ENCODE results near the gene DUSP28.
A peak's percentile ranks its signal among the peaks of the same experiment; 100 is the strongest.

The DUSP28 gene

GRCh38 chr2:240585681-240586197 lies 25.6 kb downstream of the DUSP28 start:
- Histone ChIP-seq H3K27ac (peak overlapping the region; percentile 92), H3K4me3 (ENCODE audit: low read depth in 1 of 2, low read length in 1 of 2) (peak overlapping the region; percentile 95 to 96), H3K27me3 (no peaks in the 10 kb centered on the region), H3K36me3 (peaks cover 17% of the 10 kb centered on the region), H3K4me1 (ENCODE audit: control insufficient read depth in 1 of 2, insufficient read depth in 1 of 2, low read depth in 1 of 2, low read length in 1 of 2) (peaks cover 35 to 41% of the 10 kb centered on the region in 2 experiments), H3K9me3 (no peaks in the 10 kb centered on the region)
- TF ChIP-seq CTCF (IDR thresholded peaks at IDR 0.05), result no peak

- H3K9me3 ChIP-seq, result no peaks in the 10 kb centered on the region
- H3K4me3 ChIP-seq (ENCODE audit: low read depth in 1 of 2, low read length in 1 of 2), result peak within 1 kb of the TSS; percentile 95 to 96
- peaks cover 23% of the 10 kb centered on the region for H3K36me3 ChIP-seq
- no peaks in the 10 kb centered on the region for H3K27me3 ChIP-seq
- peaks cover 32 to 34% of the 10 kb centered on the region in 2 experiments for H3K4me1 ChIP-seq (ENCODE audit: control insufficient read depth in 1 of 2, insufficient read depth in 1 of 2, low read depth in 1 of 2, low read length in 1 of 2)
- TF ChIP-seq CTCF (IDR thresholded peaks at IDR 0.05), result peak; percentile 55
- peak within 1 kb of the TSS; percentile 92 for H3K27ac ChIP-seq
These were observed 26.2 kb downstream of the DUSP28 start, which contains the start of gene CAPN10 for GRCh38 chr2:240586198-240586918. TSS of gene CAPN10 (plus strand) at chr2:240586734. CDS start at chr2:240586912, 178 bp downstream.

- Histone ChIP-seq H3K4me1 (ENCODE audit: control insufficient read depth in 1 of 2, insufficient read depth in 1 of 2, low read depth in 1 of 2, low read length in 1 of 2) (peaks cover 32 to 34% of the 10 kb centered on the region in 2 experiments), H3K9me3 (no peaks in the 10 kb centered on the region), H3K27me3 (no peaks in the 10 kb centered on the region), H3K4me3 (ENCODE audit: low read depth in 1 of 2, low read length in 1 of 2) (peak overlapping the region; percentile 95 to 96), H3K36me3 (peaks cover 31% of the 10 kb centered on the region), H3K27ac (peak overlapping the region; percentile 92)
- no peak for TF ChIP-seq CTCF (IDR thresholded peaks at IDR 0.05)
These were observed 27.0 kb downstream of the DUSP28 start for GRCh38 chr2:240586919-240587800.

GRCh38 chr2:240588006-240588655 lies 28.0 kb downstream of the DUSP28 start:
- H3K9me3 ChIP-seq, result no peaks in the 10 kb centered on the region
- H3K27me3 ChIP-seq, result no peaks in the 10 kb centered on the region
- no peak overlapping the region for H3K4me3 ChIP-seq (ENCODE audit: low read depth in 1 of 2, low read length in 1 of 2)
- peaks cover 39% of the 10 kb centered on the region for H3K36me3 ChIP-seq
- no peak overlapping the region for H3K27ac ChIP-seq
- no peak for TF ChIP-seq CTCF (IDR thresholded peaks at IDR 0.05)
- H3K4me1 ChIP-seq (ENCODE audit: control insufficient read depth in 1 of 2, insufficient read depth in 1 of 2, low read depth in 1 of 2, low read length in 1 of 2), result peaks cover 32 to 34% of the 10 kb centered on the region in 2 experiments

- TF ChIP-seq CTCF (IDR thresholded peaks at IDR 0.05), result no peak
- peaks cover 45% of the 10 kb centered on the region for H3K36me3 ChIP-seq
- H3K9me3 ChIP-seq, result no peaks in the 10 kb centered on the region
- H3K27me3 ChIP-seq, result no peaks in the 10 kb centered on the region
- no peak overlapping the region for H3K4me3 ChIP-seq (ENCODE audit: low read depth in 1 of 2, low read length in 1 of 2)
- peaks cover 32 to 34% of the 10 kb centered on the region in 2 experiments for H3K4me1 ChIP-seq (ENCODE audit: control insufficient read depth in 1 of 2, insufficient read depth in 1 of 2, low read depth in 1 of 2, low read length in 1 of 2)
- no peak overlapping the region for H3K27ac ChIP-seq
These were observed 28.5 kb downstream of the DUSP28 start for GRCh38 chr2:240588669-240589068.
